Measurements from ENCODE around the gene REEP1. TPM values are rescaled to one million over a fixed set of nuclear protein-coding genes. Genes with fewer than 3 reads are reported as not detected.

Gene REEP1
- total RNA-seq (2022; extraction: Qiagen RNA extraction; ENCODE audit: low read depth): 0.77 to 1.1 TPM (median 1.1 TPM) in 5 replicates

DNA sequence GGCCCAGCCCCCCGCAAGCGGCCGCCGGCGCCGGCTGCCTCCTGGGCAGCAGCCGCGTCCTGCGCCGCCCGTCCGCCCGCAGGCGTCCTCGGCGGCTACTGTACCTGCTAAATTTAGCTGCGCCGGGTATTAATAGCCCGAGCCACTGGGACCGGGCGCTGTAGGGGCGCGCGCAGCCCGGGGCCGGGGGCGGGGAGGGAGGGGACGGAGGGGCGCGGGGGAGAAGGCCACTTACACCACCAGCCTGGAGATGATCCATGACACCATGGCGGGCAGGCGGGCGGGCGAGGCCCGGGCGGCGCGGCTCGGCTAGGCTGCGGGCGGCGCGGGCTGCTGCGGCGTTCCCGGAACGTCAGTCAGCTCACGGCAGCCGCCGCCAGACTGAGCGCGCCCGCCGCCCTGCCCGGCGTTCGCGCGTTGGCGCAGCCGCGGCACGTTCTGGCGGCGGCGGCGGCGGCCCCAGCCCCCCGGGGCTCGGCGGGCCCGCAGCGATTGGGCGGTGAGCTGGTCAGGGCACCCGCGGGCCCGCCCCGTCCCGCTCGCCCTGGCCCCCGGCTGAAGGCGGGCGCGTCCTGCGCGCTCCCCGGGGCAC is at the start of gene REEP1:
Gene REEP1, minus strand, starts transcription at position 383 of the 592 bp plus-strand sequence. Its CDS starts 116 bp downstream, at position 267.

GRCh38 chr2:86195055-86195807 is 142.2 kb downstream of the REEP1 start, which contains the start of gene IMMT:
TSS of gene IMMT (minus strand) at chr2:86195462. CDS start at chr2:86195382, 80 bp downstream.

Other genes with a start within 250 kb of the REEP1 start
- 19.1 to 26.1 TPM (median 21.4 TPM) in 5 replicates for gene POLR1A, start 231.7 kb downstream of the REEP1 start, total RNA-seq (2022; extraction: Qiagen RNA extraction; ENCODE audit: low read depth)
- gene PTCD3, start 231.4 kb downstream of the REEP1 start, total RNA-seq (2022; extraction: Qiagen RNA extraction; ENCODE audit: low read depth): 50.5 to 76.1 TPM (median 70.9 TPM) in 5 replicates
- gene IMMT, start 142.2 kb downstream of the REEP1 start, total RNA-seq (2022; extraction: Qiagen RNA extraction; ENCODE audit: low read depth): 103 to 112 TPM (median 108 TPM) in 5 replicates
- gene MRPL35, start 138.2 kb downstream of the REEP1 start, total RNA-seq (2022; extraction: Qiagen RNA extraction; ENCODE audit: low read depth): 62.3 to 108 TPM (median 74.8 TPM) in 5 replicates
- gene KDM3A, start 103.7 kb upstream of the REEP1 start, total RNA-seq (2022; extraction: Qiagen RNA extraction; ENCODE audit: low read depth): 21.2 to 29.8 TPM (median 24.8 TPM) in 5 replicates
- 118 to 132 TPM (median 124 TPM) in 5 replicates for gene CHMP3, start 225.8 kb upstream of the REEP1 start, total RNA-seq (2022; extraction: Qiagen RNA extraction; ENCODE audit: low read depth)

Data from A549 treated with GW870086 at 1 μM for 4 hours (cell line).